Measurements from ENCODE around the gene ERC1.

Gene ERC1

DNA sequence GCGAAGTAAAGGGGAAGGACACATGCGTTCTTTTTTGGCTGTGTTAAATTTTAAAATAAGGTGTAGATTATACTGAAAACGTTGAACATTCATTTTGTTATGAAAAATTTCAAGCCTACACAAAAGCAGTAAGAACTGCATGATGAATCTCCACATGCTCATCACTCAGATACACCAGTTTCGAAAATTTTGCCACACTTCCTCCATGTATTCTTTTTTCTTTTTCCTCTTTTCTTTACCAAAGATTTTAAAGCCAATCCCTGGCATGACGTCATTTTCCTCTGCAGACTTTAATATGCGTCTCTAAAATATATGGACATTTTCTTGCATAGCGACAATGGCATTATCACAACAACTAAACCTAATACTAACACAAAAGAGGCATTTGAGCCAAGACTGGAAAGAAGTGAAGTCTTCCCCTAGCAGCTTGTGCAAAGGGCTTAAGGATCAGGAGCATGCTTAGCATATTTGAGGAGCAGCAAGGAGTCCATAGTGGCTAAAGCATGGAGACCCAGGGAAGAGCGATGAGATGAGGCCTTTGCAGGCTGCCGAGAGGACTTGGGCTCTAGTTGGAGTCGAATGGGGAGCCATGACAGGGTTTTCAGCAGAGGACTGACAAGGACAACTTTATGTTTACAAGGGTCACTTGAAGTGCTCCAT, 111.9 kb downstream of the ERC1 start:
- Histone ChIP-seq H3K4me1 (ENCODE audit: control insufficient read depth, insufficient read depth, low read length) (peaks cover 11% of the 10 kb centered on the region; the same call in 1 of the 2 replicates), H3K27me3 (ENCODE audit: control insufficient read depth, insufficient read depth, low read length) (no peaks in the 10 kb centered on the region), H3K9ac (ENCODE audit: low read length) (no peak overlapping the region), H3K27ac (ENCODE audit: low read depth, low read length) (no peak overlapping the region), H3K4me3 (ENCODE audit: low read depth, low read length) (no peak overlapping the region), H3K36me3 (ENCODE audit: control insufficient read depth, insufficient read depth, low read length) (no peaks in the 10 kb centered on the region), H3K9me3 (ENCODE audit: control insufficient read depth, insufficient read depth, low read depth, low read length) (no peaks in the 10 kb centered on the region)

DNA sequence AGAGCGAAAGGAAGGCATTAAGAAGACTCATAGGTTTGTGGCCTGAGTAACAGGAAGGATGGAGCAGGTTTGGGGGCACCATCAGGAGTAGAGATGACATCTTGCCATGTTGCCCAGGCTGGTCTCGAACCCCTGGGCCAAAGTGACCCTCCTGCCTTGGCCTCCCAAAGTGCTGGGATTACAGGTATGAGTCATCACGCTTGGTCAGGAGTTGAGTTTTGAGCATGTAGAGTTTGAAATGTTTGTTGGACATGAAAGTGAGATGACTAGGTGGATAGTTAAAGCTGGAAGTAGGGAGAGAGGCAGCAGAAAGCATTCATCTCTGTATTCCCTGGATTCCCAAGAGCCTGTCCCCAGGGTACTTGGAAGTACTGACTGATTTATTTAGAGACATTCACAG, 112.6 kb downstream of the ERC1 start:
- H3K27me3 ChIP-seq (ENCODE audit: control insufficient read depth, insufficient read depth, low read length), result no peaks in the 10 kb centered on the region
- no peaks in the 10 kb centered on the region for H3K9me3 ChIP-seq (ENCODE audit: control insufficient read depth, insufficient read depth, low read depth, low read length)
- H3K4me1 ChIP-seq (ENCODE audit: control insufficient read depth, insufficient read depth, low read length), result peaks cover 11% of the 10 kb centered on the region; the same call in 1 of the 2 replicates
- no peak overlapping the region for H3K27ac ChIP-seq (ENCODE audit: low read depth, low read length)
- no peak overlapping the region for H3K9ac ChIP-seq (ENCODE audit: low read length)
- no peak overlapping the region for H3K4me3 ChIP-seq (ENCODE audit: low read depth, low read length)
- H3K36me3 ChIP-seq (ENCODE audit: control insufficient read depth, insufficient read depth, low read length), result no peaks in the 10 kb centered on the region

DNA sequence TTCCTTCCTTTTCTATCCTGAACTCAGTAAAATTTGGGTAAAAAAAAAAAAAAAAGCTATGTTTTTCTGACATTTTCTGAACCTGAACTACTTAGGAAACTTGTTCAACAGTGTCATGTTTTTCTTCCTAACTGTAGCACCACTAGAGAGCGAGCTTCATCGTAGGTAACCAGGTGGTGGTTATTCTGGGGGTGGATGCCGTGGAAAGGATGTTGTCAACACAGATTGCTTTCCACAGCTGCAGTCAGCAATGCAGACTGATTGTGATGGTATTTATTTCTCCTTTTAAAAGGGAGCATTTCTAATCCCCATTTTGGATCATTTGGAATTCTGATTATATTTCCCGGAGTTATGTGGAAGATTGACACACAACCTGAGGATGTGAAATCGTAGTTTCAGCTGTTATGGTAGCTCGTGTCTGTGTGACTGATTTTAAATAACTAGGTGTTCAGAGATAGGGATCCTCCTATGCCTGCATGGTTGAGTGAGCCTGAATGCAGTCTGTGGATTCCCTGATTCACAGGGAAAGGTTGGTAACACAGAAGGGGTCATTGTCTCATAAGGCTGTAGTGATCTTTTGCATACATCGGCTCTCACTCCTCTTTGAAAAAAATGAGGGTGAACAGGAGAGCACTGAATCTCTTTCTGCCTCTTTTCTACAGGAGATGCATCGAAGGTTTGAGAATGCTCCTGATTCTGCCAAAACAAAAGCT, 113.2 kb downstream of the ERC1 start:
- H3K4me1 ChIP-seq (ENCODE audit: control insufficient read depth, insufficient read depth, low read length), result peaks cover 11% of the 10 kb centered on the region; the same call in 1 of the 2 replicates
- no peaks in the 10 kb centered on the region for H3K27me3 ChIP-seq (ENCODE audit: control insufficient read depth, insufficient read depth, low read length)
- no peak overlapping the region for H3K9ac ChIP-seq (ENCODE audit: low read length)
- H3K4me3 ChIP-seq (ENCODE audit: low read depth, low read length), result no peak overlapping the region
- no peak overlapping the region for H3K27ac ChIP-seq (ENCODE audit: low read depth, low read length)
- no peaks in the 10 kb centered on the region for H3K9me3 ChIP-seq (ENCODE audit: control insufficient read depth, insufficient read depth, low read depth, low read length)
- H3K36me3 ChIP-seq (ENCODE audit: control insufficient read depth, insufficient read depth, low read length), result no peaks in the 10 kb centered on the region

DNA sequence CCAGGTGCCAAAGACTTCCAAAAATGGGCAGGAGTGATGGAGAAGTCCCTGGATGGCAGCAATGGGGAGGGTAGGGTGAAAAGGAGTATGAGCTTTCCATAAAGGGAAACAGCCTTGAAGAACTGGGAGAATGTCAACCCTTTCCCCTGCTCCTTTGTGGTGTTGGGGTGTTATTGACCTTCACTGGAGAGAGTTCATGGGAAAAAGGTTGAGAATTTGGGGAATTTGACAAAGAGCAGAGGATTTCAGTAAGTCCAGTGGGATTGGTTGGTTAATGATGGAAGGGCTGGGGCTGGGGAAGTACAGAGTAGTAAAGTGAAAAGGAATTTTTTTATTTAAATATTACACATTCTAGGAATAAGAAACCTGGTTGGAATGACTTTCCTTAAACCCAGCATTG, 116.6 kb downstream of the ERC1 start:
- H3K9ac ChIP-seq (ENCODE audit: low read length), result no peak overlapping the region
- no peak overlapping the region for H3K4me3 ChIP-seq (ENCODE audit: low read depth, low read length)
- H3K36me3 ChIP-seq (ENCODE audit: control insufficient read depth, insufficient read depth, low read length), result peaks cover 10% of the 10 kb centered on the region; the same call in 1 of the 2 replicates
- no peaks in the 10 kb centered on the region for H3K9me3 ChIP-seq (ENCODE audit: control insufficient read depth, insufficient read depth, low read depth, low read length)
- no peak overlapping the region for H3K27ac ChIP-seq (ENCODE audit: low read depth, low read length)
- peaks cover 5% of the 10 kb centered on the region; the same call in 1 of the 2 replicates for H3K4me1 ChIP-seq (ENCODE audit: control insufficient read depth, insufficient read depth, low read length)
- H3K27me3 ChIP-seq (ENCODE audit: control insufficient read depth, insufficient read depth, low read length), result no peaks in the 10 kb centered on the region

DNA sequence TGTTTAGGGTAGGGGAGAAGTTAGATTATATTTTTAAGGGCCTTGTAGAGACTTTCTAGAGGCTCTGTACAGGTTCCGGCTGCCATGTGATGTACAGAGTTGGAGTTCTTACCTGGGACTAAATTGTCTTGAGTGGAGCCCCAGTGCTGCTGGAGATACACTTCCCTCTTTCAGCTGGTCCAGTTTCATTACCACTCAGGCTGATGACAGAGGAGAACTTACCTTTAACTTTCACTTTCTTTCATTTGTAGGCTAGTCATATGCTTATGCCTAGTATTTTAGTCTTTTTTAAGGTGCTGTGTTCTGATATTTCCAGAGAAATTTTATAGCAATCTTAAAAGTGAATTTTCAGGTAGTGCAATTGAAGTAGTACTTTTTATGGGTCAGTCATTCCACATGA, 117.3 kb downstream of the ERC1 start:
- Histone ChIP-seq H3K4me1 (ENCODE audit: control insufficient read depth, insufficient read depth, low read length) (0 out of 2 replicates have a peak, but pooled peaks cover 3% of the 10 kb centered on the region), H3K36me3 (ENCODE audit: control insufficient read depth, insufficient read depth, low read length) (peaks cover 10% of the 10 kb centered on the region; the same call in 1 of the 2 replicates), H3K9ac (ENCODE audit: low read length) (no peak overlapping the region), H3K9me3 (ENCODE audit: control insufficient read depth, insufficient read depth, low read depth, low read length) (no peaks in the 10 kb centered on the region), H3K27me3 (ENCODE audit: control insufficient read depth, insufficient read depth, low read length) (no peaks in the 10 kb centered on the region), H3K27ac (ENCODE audit: low read depth, low read length) (no peak overlapping the region), H3K4me3 (ENCODE audit: low read depth, low read length) (no peak overlapping the region)

DNA sequence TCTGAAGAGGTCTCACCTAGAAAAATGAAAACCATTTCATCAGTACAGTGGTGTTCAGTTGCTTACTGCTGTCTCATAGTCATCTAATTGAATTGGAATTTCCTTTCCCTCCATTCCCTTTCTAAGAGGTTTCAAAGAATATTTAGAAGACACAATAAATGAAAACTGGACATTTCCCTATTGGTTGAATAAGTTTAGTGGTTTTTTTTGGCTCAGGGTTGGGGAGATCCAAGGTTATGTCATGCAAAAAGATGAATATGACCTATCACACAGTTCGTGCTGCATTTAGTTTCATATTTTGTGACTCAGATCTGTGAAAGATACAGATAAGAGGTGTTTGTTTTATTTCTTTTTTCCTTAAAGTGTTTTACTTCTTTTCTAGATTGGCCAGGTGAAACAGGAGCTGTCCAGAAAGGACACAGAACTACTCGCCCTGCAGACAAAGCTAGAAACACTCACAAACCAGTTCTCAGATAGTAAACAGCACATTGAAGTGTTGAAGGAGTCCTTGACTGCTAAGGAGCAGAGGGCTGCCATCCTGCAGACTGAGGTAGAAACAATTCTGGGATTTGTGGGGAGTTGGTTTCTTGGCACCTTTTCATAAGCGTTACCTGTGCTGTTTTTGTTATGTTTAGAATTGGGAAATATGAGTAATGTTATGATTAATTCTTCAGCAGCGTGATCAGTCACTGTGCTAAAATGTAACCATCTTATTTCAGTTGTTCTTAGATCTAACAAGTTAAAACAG, 124.6 kb downstream of the ERC1 start:
- Histone ChIP-seq H3K27ac (ENCODE audit: low read depth, low read length) (no peak overlapping the region), H3K27me3 (ENCODE audit: control insufficient read depth, insufficient read depth, low read length) (peaks cover 12% of the 10 kb centered on the region), H3K9ac (ENCODE audit: low read length) (no peak overlapping the region), H3K36me3 (ENCODE audit: control insufficient read depth, insufficient read depth, low read length) (peaks cover 10% of the 10 kb centered on the region; the same call in 1 of the 2 replicates), H3K4me1 (ENCODE audit: control insufficient read depth, insufficient read depth, low read length) (no peaks in the 10 kb centered on the region), H3K4me3 (ENCODE audit: low read depth, low read length) (no peak overlapping the region), H3K9me3 (ENCODE audit: control insufficient read depth, insufficient read depth, low read depth, low read length) (no peaks in the 10 kb centered on the region)

DNA sequence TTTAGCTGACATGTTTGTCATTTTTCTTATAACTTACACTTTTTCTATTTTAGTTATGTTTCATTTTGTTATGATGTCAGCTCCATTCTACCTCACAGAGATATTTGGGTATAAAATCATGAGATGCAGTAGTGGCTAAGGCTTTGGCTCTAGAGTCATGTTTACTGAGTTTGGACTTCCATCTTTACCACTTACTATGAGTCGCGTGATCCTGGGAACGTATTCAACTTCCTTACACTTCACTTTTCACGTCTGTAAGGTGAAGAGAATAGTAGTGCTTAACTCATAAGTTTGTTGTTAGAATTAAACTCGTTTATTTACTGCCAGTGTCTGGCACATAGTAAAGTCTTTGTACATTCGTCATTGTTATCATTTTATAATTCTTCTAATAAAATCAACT, 126.3 kb downstream of the ERC1 start:
- Histone ChIP-seq H3K9ac (ENCODE audit: low read length) (no peak overlapping the region), H3K4me3 (ENCODE audit: low read depth, low read length) (no peak overlapping the region), H3K36me3 (ENCODE audit: control insufficient read depth, insufficient read depth, low read length) (no peaks in the 10 kb centered on the region; the same call in 1 of the 2 replicates), H3K27ac (ENCODE audit: low read depth, low read length) (no peak overlapping the region), H3K9me3 (ENCODE audit: control insufficient read depth, insufficient read depth, low read depth, low read length) (no peaks in the 10 kb centered on the region), H3K27me3 (ENCODE audit: control insufficient read depth, insufficient read depth, low read length) (peaks cover 20% of the 10 kb centered on the region), H3K4me1 (ENCODE audit: control insufficient read depth, insufficient read depth, low read length) (no peaks in the 10 kb centered on the region)

DNA sequence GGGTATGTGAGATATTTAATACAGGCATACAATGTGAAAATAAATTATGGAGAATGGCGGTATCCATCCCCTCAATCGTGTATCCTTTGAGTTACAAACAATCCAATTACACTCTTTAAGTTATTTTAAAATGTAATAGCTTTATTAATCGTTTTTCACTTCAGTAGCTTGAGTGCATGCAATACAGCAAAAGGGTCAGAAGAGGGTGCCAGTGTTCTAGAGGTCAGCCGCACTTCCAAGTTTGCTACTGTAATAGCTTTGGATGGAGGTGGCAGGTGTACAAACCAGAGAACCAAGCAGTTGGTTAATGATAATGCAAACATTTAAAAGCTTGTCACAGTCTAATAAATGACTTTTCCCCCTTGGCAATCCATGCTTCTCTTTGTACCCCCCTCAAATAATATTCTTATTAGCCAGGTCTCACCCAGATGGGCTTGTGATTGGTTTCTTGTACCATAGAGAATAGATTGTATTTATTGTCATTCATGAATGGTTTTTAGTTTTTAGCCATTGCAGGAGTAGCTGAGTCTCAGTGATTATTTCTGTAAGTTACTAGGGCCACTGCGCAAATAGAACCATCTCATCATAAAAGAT, 127.0 kb downstream of the ERC1 start:
- Histone ChIP-seq H3K9me3 (ENCODE audit: control insufficient read depth, insufficient read depth, low read depth, low read length) (no peaks in the 10 kb centered on the region), H3K36me3 (ENCODE audit: control insufficient read depth, insufficient read depth, low read length) (no peaks in the 10 kb centered on the region; the same call in 1 of the 2 replicates), H3K27ac (ENCODE audit: low read depth, low read length) (no peak overlapping the region)

DNA sequence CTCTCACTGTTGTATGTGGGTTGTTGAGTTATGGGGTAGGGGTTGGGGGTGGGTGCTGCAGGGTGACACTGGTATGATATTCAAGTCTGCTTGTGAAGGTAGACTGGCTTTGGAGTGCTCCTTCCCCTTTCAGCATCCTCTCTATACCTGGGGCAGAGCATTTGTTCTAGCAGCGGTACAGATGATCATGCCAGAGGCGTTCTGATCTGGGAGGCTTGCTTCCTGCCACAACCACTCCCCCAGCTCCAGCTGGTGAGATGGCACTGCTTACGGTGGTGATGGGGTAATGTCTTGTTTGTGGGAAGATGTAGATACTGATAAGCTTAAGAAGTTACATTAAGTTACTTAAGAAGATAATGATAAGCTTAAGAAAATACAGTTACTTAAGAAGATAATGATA, 131.8 kb downstream of the ERC1 start:
- Histone ChIP-seq H3K27ac (ENCODE audit: low read depth, low read length) (no peak overlapping the region), H3K9me3 (ENCODE audit: control insufficient read depth, insufficient read depth, low read depth, low read length) (no peaks in the 10 kb centered on the region), H3K9ac (ENCODE audit: low read length) (no peak overlapping the region), H3K4me1 (ENCODE audit: control insufficient read depth, insufficient read depth, low read length) (no peaks in the 10 kb centered on the region), H3K36me3 (ENCODE audit: control insufficient read depth, insufficient read depth, low read length) (no peaks in the 10 kb centered on the region; the same call in 1 of the 2 replicates), H3K4me3 (ENCODE audit: low read depth, low read length) (no peak overlapping the region), H3K27me3 (ENCODE audit: control insufficient read depth, insufficient read depth, low read length) (peaks cover 27% of the 10 kb centered on the region)

More for the DNA sequence above, 127.0 kb downstream of the ERC1 start:
- Histone ChIP-seq H3K4me3 (ENCODE audit: low read depth, low read length) (no peak overlapping the region), H3K4me1 (ENCODE audit: control insufficient read depth, insufficient read depth, low read length) (no peaks in the 10 kb centered on the region), H3K9ac (ENCODE audit: low read length) (no peak overlapping the region), H3K27me3 (ENCODE audit: control insufficient read depth, insufficient read depth, low read length) (peaks cover 26% of the 10 kb centered on the region)

DNA sequence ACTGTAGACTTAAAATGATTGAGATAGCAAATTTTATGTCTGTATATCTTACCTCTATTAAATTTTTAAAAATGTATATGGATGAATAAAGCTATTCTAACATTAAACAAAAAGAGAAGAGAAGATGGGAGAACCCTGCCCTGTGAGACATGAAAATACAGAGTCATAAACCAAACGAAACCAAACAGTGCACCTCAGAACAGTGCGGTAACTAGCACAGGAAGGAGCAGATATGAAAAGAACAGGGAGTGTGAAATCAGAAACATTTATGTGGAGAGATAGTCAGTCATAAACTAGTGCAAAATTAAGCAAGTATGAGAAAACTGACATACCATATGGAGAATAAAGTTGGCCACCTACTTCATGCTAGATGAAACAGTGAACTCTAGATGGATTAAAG, 135.1 kb downstream of the ERC1 start:
- Histone ChIP-seq H3K27me3 (ENCODE audit: control insufficient read depth, insufficient read depth, low read length) (peaks cover 11% of the 10 kb centered on the region; the same call in 1 of the 2 replicates), H3K4me1 (ENCODE audit: control insufficient read depth, insufficient read depth, low read length) (no peaks in the 10 kb centered on the region), H3K4me3 (ENCODE audit: low read depth, low read length) (no peak overlapping the region), H3K27ac (ENCODE audit: low read depth, low read length) (no peak overlapping the region), H3K9ac (ENCODE audit: low read length) (no peak overlapping the region), H3K36me3 (ENCODE audit: control insufficient read depth, insufficient read depth, low read length) (no peaks in the 10 kb centered on the region), H3K9me3 (ENCODE audit: control insufficient read depth, insufficient read depth, low read depth, low read length) (no peaks in the 10 kb centered on the region)

Measured in HUES6 (cell line).